Smooth muscle cell (in vitro differentiated cells): ENCODE results near the gene ZFP92. TPM values are rescaled to one million over a fixed set of nuclear protein-coding genes. Genes with fewer than 3 reads are reported as not detected.

ENCODE experiments used
- DNase-seq: peaks from one replicate; lab custom pipeline; 2025; ENCODE audit not compliant: unreplicated experiment; lab: John Stamatoyannopoulos, UW
- H2AFZ ChIP-seq: fragments of 200-600 bp; sonication (generic); 2 replicates; pipeline ENCODE4 v1.6.0; 2016; ENCODE audit warnings: antibody characterized with exemption, low read depth, mild to moderate bottlenecking
- H3F3A ChIP-seq: fragments of 200-600 bp; sonication (generic); 2 replicates; pipeline ENCODE4 v1.6.0; 2017; ENCODE audit warnings: antibody characterized with exemption, low read depth
- H3K27ac ChIP-seq: fragments of 200-600 bp; sonication (generic); 2 replicates; pipeline ENCODE4 v1.5.1; 2016; ENCODE audit warnings: low read depth, mild to moderate bottlenecking
- H3K27me3 ChIP-seq: fragments of 200-600 bp; sonication (generic); 2 replicates; pipeline ENCODE4 v1.6.1; 2016; ENCODE audit warnings: low read depth, mild to moderate bottlenecking
- H3K36me3 ChIP-seq: fragments of 200-600 bp; sonication (generic); 2 replicates; pipeline ENCODE4 v1.5.1; 2016; ENCODE audit warnings: low read depth
- H3K4me1 ChIP-seq: fragments of 200-600 bp; sonication (generic); 2 replicates; pipeline ENCODE4 v1.5.1; 2016; ENCODE audit warnings: low read depth
- H3K4me2 ChIP-seq: fragments of 200-600 bp; sonication (generic); 2 replicates; pipeline ENCODE4 v1.6.0; 2016; ENCODE audit warnings: mild to moderate bottlenecking
- H3K4me3 ChIP-seq: fragments of 200-600 bp; sonication (generic); 2 replicates; pipeline ENCODE4 v1.5.1; 2016; ENCODE audit warnings: mild to moderate bottlenecking
- H3K79me2 ChIP-seq: fragments of 200-600 bp; sonication (generic); 2 replicates; pipeline ENCODE4 v1.6.0; 2016; ENCODE audit warnings: low read depth, mild to moderate bottlenecking
- H3K9ac ChIP-seq: fragments of 200-600 bp; sonication (generic); 2 replicates; pipeline ENCODE4 v1.6.0; 2016; ENCODE audit warnings: low read depth
- H3K9me3 ChIP-seq: fragments of 200-600 bp; sonication (generic); replicated peaks from 2 replicates; pipeline ENCODE4 v1.5.1; 2016; ENCODE audit warnings: low read depth
- H4K20me1 ChIP-seq: fragments of 200-600 bp; sonication (generic); 2 replicates; pipeline ENCODE4 v1.6.0; 2016; ENCODE audit warnings: low read depth
- WGBS: methylation state at CpG from one replicate; pipeline ENCODE4 v1.1.7; 2016; ENCODE audit warnings: low lambda C conversion rate; 5-methylcytosine and 5-hydroxymethylcytosine counted together
- polyA plus RNA-seq: library from polyadenylated mRNA; unstranded; fragments of >200 nt; fragmentation: Nextera tagmentation; extraction: Ambion mirVana; gene quantifications from 2 replicates; pipeline ENCODE4 v1.2.1, GENCODE V29; 2016
- total RNA-seq: library from RNA; depleted of rRNA; stranded (reverse); fragments of >200 nt; gene quantifications from 2 replicates; pipeline ENCODE4 v1.2.3, GENCODE V29; 2014
- TF ChIP-seq, protein P1 (sequence below): fragments of 200-600 bp; sonication (generic); IDR thresholded peaks from 2 replicates; pipeline ENCODE4 v1.5.1; 2017; ENCODE audit warnings: borderline replicate concordance, mild to moderate bottlenecking, antibody characterized with exemption; ENCODE audit not compliant: insufficient read depth, poor library complexity, severe bottlenecking

Gene ZFP92
- total and polyA plus RNA-seq, 2 experiments from 2014 or later = 0.73 to 1.3 TPM

DNA sequence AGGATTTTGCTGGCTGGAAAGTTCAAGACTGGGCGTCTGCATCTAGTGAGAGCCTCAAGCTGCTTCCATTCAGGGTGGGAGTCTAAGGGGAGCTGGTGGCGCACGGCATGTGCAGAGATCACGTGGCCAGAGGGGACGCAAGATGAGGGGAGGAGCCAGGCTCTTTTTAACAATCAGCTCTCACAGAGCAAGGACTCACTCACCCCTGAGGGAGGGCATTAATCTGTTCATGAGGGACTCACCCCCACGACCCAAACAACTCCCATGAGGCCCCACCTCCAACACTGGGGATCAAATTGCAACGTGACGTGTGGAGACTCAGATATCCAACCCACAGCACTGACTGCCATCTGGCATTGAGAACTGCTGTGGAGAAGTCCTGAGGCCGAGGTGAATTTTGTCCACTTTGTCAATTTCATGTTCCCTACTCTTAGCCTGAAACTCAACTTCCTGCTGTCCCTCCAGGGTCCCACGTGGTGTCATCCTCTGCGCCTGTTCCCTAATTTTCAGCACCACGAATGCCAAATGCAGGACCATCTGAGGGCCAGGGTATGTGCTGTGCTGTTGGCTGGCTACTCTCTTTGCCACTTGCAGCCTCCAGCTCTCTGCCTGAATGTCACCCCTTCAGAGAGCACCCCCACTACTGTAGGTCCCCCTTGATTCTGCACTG is 5.6 kb downstream of the ZFP92 start:
- TF ChIP-seq, protein P1, sequence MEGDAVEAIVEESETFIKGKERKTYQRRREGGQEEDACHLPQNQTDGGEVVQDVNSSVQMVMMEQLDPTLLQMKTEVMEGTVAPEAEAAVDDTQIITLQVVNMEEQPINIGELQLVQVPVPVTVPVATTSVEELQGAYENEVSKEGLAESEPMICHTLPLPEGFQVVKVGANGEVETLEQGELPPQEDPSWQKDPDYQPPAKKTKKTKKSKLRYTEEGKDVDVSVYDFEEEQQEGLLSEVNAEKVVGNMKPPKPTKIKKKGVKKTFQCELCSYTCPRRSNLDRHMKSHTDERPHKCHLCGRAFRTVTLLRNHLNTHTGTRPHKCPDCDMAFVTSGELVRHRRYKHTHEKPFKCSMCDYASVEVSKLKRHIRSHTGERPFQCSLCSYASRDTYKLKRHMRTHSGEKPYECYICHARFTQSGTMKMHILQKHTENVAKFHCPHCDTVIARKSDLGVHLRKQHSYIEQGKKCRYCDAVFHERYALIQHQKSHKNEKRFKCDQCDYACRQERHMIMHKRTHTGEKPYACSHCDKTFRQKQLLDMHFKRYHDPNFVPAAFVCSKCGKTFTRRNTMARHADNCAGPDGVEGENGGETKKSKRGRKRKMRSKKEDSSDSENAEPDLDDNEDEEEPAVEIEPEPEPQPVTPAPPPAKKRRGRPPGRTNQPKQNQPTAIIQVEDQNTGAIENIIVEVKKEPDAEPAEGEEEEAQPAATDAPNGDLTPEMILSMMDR = no peak

DNA sequence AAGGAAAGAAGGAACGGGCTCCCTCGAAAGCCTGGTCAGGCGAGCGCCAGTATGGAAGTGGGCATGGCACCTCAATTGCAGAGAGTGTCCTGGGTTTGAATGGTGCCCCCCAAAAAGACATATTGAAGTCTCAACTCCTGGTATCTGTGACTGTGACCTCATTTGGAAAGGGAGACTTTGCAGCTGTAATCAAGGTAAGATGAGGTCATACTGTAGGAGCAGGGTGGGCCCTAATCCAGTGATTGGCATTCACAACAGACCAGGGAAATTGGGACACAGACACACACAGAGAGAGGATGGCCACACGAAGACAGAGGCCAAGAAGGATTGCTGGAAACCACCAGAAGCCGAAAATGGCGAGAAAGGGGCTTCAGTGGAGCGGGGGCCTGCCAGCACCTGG is 6.4 kb downstream of the ZFP92 start:
- Histone ChIP-seq H3K27me3 (no peaks in the 10 kb centered on the region), H3K36me3 (no peaks in the 10 kb centered on the region), H3K79me2 (no peaks in the 10 kb centered on the region), H3K9ac (no peak overlapping the region), H3K9me3 (no peaks in the 10 kb centered on the region), H3K4me2 (no peak overlapping the region), H3F3A (no peaks in the 10 kb centered on the region), H3K27ac (no peak overlapping the region), H2AFZ (no peak overlapping the region), H3K4me3 (no peak overlapping the region), H4K20me1 (no peaks in the 10 kb centered on the region), H3K4me1 (no peaks in the 10 kb centered on the region)
- WGBS = 84% methylated on average over 8 of the region's 8 CpGs
- TF ChIP-seq, protein P1 = no peak
- no peak for DNase-seq

More for the DNA sequence above, 5.6 kb downstream of the ZFP92 start:
- H4K20me1 ChIP-seq = no peaks in the 10 kb centered on the region
- DNase-seq = no peak
- H3K9me3 ChIP-seq = no peaks in the 10 kb centered on the region
- no peak overlapping the region for H3K4me3 ChIP-seq
- no peak overlapping the region for H3K27ac ChIP-seq
- no peak overlapping the region for H2AFZ ChIP-seq
- no peaks in the 10 kb centered on the region for H3K79me2 ChIP-seq
- no peaks in the 10 kb centered on the region for H3F3A ChIP-seq
- no peaks in the 10 kb centered on the region for H3K36me3 ChIP-seq
- 71% methylated on average over 12 of the region's 12 CpGs for WGBS
- H3K9ac ChIP-seq = no peak overlapping the region
- H3K4me2 ChIP-seq = no peak overlapping the region
- no peaks in the 10 kb centered on the region for H3K4me1 ChIP-seq
- H3K27me3 ChIP-seq = no peaks in the 10 kb centered on the region

DNA sequence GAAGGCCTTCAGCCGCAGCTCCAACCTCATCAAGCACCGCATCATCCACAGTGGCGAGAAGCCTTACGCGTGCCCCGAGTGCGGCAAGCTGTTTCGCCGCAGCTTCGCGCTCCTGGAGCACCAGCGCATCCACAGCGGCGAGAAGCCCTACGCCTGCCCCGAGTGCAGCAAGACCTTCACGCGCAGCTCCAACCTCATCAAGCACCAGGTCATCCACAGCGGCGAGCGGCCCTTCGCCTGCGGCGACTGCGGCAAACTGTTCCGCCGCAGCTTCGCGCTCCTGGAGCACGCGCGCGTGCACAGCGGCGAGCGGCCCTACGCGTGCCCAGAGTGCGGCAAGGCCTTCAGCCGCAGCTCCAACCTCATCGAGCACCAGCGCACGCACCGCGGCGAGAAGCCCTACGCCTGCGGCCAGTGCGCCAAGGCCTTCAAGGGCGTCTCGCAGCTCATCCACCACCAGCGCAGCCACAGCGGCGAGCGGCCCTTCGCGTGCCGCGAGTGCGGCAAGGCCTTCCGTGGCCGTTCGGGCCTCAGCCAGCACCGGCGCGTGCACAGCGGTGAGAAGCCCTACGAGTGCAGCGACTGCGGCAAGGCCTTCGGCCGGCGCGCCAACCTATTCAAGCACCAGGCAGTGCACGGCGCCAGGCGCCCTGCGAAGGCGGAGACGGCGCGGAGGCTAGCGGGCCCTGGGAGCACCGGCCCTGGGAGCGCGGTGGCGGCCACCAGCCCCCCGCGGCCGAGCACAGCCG is 9.8 kb downstream of the ZFP92 start:
- Histone ChIP-seq H3K4me3 (no peak overlapping the region), H2AFZ (no peak overlapping the region), H3K9me3 (no peaks in the 10 kb centered on the region), H3K4me1 (no peaks in the 10 kb centered on the region), H3K27ac (no peak overlapping the region), H3K9ac (no peak overlapping the region), H3K27me3 (no peaks in the 10 kb centered on the region), H4K20me1 (no peaks in the 10 kb centered on the region), H3F3A (no peaks in the 10 kb centered on the region), H3K79me2 (no peaks in the 10 kb centered on the region), H3K4me2 (no peak overlapping the region), H3K36me3 (no peaks in the 10 kb centered on the region)
- WGBS = over 99% methylated on average over 79 of the region's 91 CpGs
- TF ChIP-seq, protein P1 = no peak
- no peak for DNase-seq
